ENCODE data around the gene GOLGA6L1.
"Not testable (repeated sequence)": the region's sequence is repeated elsewhere in the genome, so short reads cannot be mapped to it uniquely, and the experiment has no call there.

The GOLGA6L1 gene

GRCh38 chr15:23136722-23137121 lies at the start of gene GOLGA6L1:
GOLGA6L1 (minus strand) TSS chr15:23136822; CDS start chr15:23136731, 91 bp downstream.
- not testable (repeated sequence) for H3K9me3 ChIP-seq (ENCODE audit: control insufficient read depth in 2 of 2, low read length in 2 of 2); H3K9ac ChIP-seq (ENCODE audit: low read depth in 1 of 2, low read length in 2 of 2); H3K27ac ChIP-seq (ENCODE audit: low read depth in 2 of 2, low read length in 2 of 2); H3K4me1 ChIP-seq (ENCODE audit: control insufficient read depth in 2 of 2, insufficient read depth in 2 of 2, low read length in 2 of 2); H3K36me3 ChIP-seq (ENCODE audit: control insufficient read depth in 2 of 2, insufficient read depth in 2 of 2, low read length in 2 of 2); H3K4me3 ChIP-seq (ENCODE audit: low read length in 2 of 2); H3K27me3 ChIP-seq (ENCODE audit: control insufficient read depth in 2 of 2, insufficient read depth in 2 of 2, low read length in 2 of 2)

- not testable (repeated sequence) for H3K4me3 ChIP-seq (ENCODE audit: low read length in 2 of 2); H3K9ac ChIP-seq (ENCODE audit: low read depth in 1 of 2, low read length in 2 of 2); H3K27ac ChIP-seq (ENCODE audit: low read depth in 2 of 2, low read length in 2 of 2)
These were observed 44.6 kb upstream of the GOLGA6L1 start for GRCh38 chr15:23181201-23181600.

GRCh38 chr15:23180547-23180927 lies 43.9 kb upstream of the GOLGA6L1 start:
- not testable (repeated sequence) for H3K27me3 ChIP-seq (ENCODE audit: control insufficient read depth in 2 of 2, insufficient read depth in 2 of 2, low read length in 2 of 2); H3K4me1 ChIP-seq (ENCODE audit: control insufficient read depth in 2 of 2, insufficient read depth in 2 of 2, low read length in 2 of 2); H3K9me3 ChIP-seq (ENCODE audit: control insufficient read depth in 2 of 2, low read length in 2 of 2); H3K9ac ChIP-seq (ENCODE audit: low read depth in 1 of 2, low read length in 2 of 2); H3K27ac ChIP-seq (ENCODE audit: low read depth in 2 of 2, low read length in 2 of 2); H3K36me3 ChIP-seq (ENCODE audit: control insufficient read depth in 2 of 2, insufficient read depth in 2 of 2, low read length in 2 of 2); H3K4me3 ChIP-seq (ENCODE audit: low read length in 2 of 2)

More at GRCh38 chr15:23181201-23181600, 44.6 kb upstream of the GOLGA6L1 start:
- not testable (repeated sequence) for H3K4me1 ChIP-seq (ENCODE audit: control insufficient read depth in 2 of 2, insufficient read depth in 2 of 2, low read length in 2 of 2); H3K9me3 ChIP-seq (ENCODE audit: control insufficient read depth in 2 of 2, low read length in 2 of 2); H3K36me3 ChIP-seq (ENCODE audit: control insufficient read depth in 2 of 2, insufficient read depth in 2 of 2, low read length in 2 of 2); H3K27me3 ChIP-seq (ENCODE audit: control insufficient read depth in 2 of 2, insufficient read depth in 2 of 2, low read length in 2 of 2)

- H3K27me3 ChIP-seq (ENCODE audit: control insufficient read depth in 2 of 2, insufficient read depth in 2 of 2, low read length in 2 of 2); H3K27ac ChIP-seq (ENCODE audit: low read depth in 2 of 2, low read length in 2 of 2); H3K4me1 ChIP-seq (ENCODE audit: control insufficient read depth in 2 of 2, insufficient read depth in 2 of 2, low read length in 2 of 2); H3K9ac ChIP-seq (ENCODE audit: low read depth in 1 of 2, low read length in 2 of 2); H3K9me3 ChIP-seq (ENCODE audit: control insufficient read depth in 2 of 2, low read length in 2 of 2); H3K4me3 ChIP-seq (ENCODE audit: low read length in 2 of 2); H3K36me3 ChIP-seq (ENCODE audit: control insufficient read depth in 2 of 2, insufficient read depth in 2 of 2, low read length in 2 of 2): not testable (repeated sequence)
These were observed 43.3 kb upstream of the GOLGA6L1 start for GRCh38 chr15:23179768-23180546.

- H3K27ac ChIP-seq (ENCODE audit: low read depth in 2 of 2, low read length in 2 of 2); H3K4me3 ChIP-seq (ENCODE audit: low read length in 2 of 2); H3K9ac ChIP-seq (ENCODE audit: low read depth in 1 of 2, low read length in 2 of 2); H3K36me3 ChIP-seq (ENCODE audit: control insufficient read depth in 2 of 2, insufficient read depth in 2 of 2, low read length in 2 of 2); H3K27me3 ChIP-seq (ENCODE audit: control insufficient read depth in 2 of 2, insufficient read depth in 2 of 2, low read length in 2 of 2); H3K4me1 ChIP-seq (ENCODE audit: control insufficient read depth in 2 of 2, insufficient read depth in 2 of 2, low read length in 2 of 2); H3K9me3 ChIP-seq (ENCODE audit: control insufficient read depth in 2 of 2, low read length in 2 of 2): not testable (repeated sequence)
These were observed 40.1 kb upstream of the GOLGA6L1 start for GRCh38 chr15:23176683-23177082.

GRCh38 chr15:23175606-23176005 lies 39.0 kb upstream of the GOLGA6L1 start:
- H3K36me3 ChIP-seq (ENCODE audit: control insufficient read depth in 2 of 2, insufficient read depth in 2 of 2, low read length in 2 of 2); H3K4me1 ChIP-seq (ENCODE audit: control insufficient read depth in 2 of 2, insufficient read depth in 2 of 2, low read length in 2 of 2); H3K9me3 ChIP-seq (ENCODE audit: control insufficient read depth in 2 of 2, low read length in 2 of 2); H3K27me3 ChIP-seq (ENCODE audit: control insufficient read depth in 2 of 2, insufficient read depth in 2 of 2, low read length in 2 of 2); H3K9ac ChIP-seq (ENCODE audit: low read depth in 1 of 2, low read length in 2 of 2); H3K4me3 ChIP-seq (ENCODE audit: low read length in 2 of 2); H3K27ac ChIP-seq (ENCODE audit: low read depth in 2 of 2, low read length in 2 of 2): not testable (repeated sequence)

- not testable (repeated sequence) for H3K27me3 ChIP-seq (ENCODE audit: control insufficient read depth in 2 of 2, insufficient read depth in 2 of 2, low read length in 2 of 2); H3K27ac ChIP-seq (ENCODE audit: low read depth in 2 of 2, low read length in 2 of 2); H3K9ac ChIP-seq (ENCODE audit: low read depth in 1 of 2, low read length in 2 of 2); H3K9me3 ChIP-seq (ENCODE audit: control insufficient read depth in 2 of 2, low read length in 2 of 2); H3K4me1 ChIP-seq (ENCODE audit: control insufficient read depth in 2 of 2, insufficient read depth in 2 of 2, low read length in 2 of 2); H3K4me3 ChIP-seq (ENCODE audit: low read length in 2 of 2); H3K36me3 ChIP-seq (ENCODE audit: control insufficient read depth in 2 of 2, insufficient read depth in 2 of 2, low read length in 2 of 2)
These were observed 38.1 kb upstream of the GOLGA6L1 start for GRCh38 chr15:23174609-23175140.

- not testable (repeated sequence) for H3K27me3 ChIP-seq (ENCODE audit: control insufficient read depth in 2 of 2, insufficient read depth in 2 of 2, low read length in 2 of 2); H3K4me3 ChIP-seq (ENCODE audit: low read length in 2 of 2); H3K36me3 ChIP-seq (ENCODE audit: control insufficient read depth in 2 of 2, insufficient read depth in 2 of 2, low read length in 2 of 2); H3K9ac ChIP-seq (ENCODE audit: low read depth in 1 of 2, low read length in 2 of 2); H3K9me3 ChIP-seq (ENCODE audit: control insufficient read depth in 2 of 2, low read length in 2 of 2); H3K27ac ChIP-seq (ENCODE audit: low read depth in 2 of 2, low read length in 2 of 2); H3K4me1 ChIP-seq (ENCODE audit: control insufficient read depth in 2 of 2, insufficient read depth in 2 of 2, low read length in 2 of 2)
These were observed 3.8 kb downstream of the GOLGA6L1 start for GRCh38 chr15:23132787-23133186.

- H3K4me1 ChIP-seq (ENCODE audit: control insufficient read depth in 2 of 2, insufficient read depth in 2 of 2, low read length in 2 of 2): no peaks in the 10 kb centered on the region
These were observed 18.4 kb downstream of the GOLGA6L1 start for GRCh38 chr15:23118208-23118607.

GRCh38 chr15:23095796-23096195 lies 40.8 kb downstream of the GOLGA6L1 start:
- H3K9me3 ChIP-seq (ENCODE audit: control insufficient read depth in 2 of 2, low read length in 2 of 2): no peaks in the 10 kb centered on the region
- H3K4me1 ChIP-seq (ENCODE audit: control insufficient read depth in 2 of 2, insufficient read depth in 2 of 2, low read length in 2 of 2): no peaks in the 10 kb centered on the region
- no peak overlapping the region for H3K4me3 ChIP-seq (ENCODE audit: low read length in 2 of 2)
- H3K27ac ChIP-seq (ENCODE audit: low read depth in 2 of 2, low read length in 2 of 2): no peak overlapping the region
- H3K36me3 ChIP-seq (ENCODE audit: control insufficient read depth in 2 of 2, insufficient read depth in 2 of 2, low read length in 2 of 2): no peaks in the 10 kb centered on the region
- H3K9ac ChIP-seq (ENCODE audit: low read depth in 1 of 2, low read length in 2 of 2): no peak overlapping the region
- no peaks in the 10 kb centered on the region for H3K27me3 ChIP-seq (ENCODE audit: control insufficient read depth in 2 of 2, insufficient read depth in 2 of 2, low read length in 2 of 2)

More at GRCh38 chr15:23118208-23118607, 18.4 kb downstream of the GOLGA6L1 start:
- H3K4me3 ChIP-seq (ENCODE audit: low read length in 2 of 2): no peak overlapping the region
- H3K27ac ChIP-seq (ENCODE audit: low read depth in 2 of 2, low read length in 2 of 2): no peak overlapping the region
- H3K27me3 ChIP-seq (ENCODE audit: control insufficient read depth in 2 of 2, insufficient read depth in 2 of 2, low read length in 2 of 2): no peaks in the 10 kb centered on the region
- no peak overlapping the region for H3K9ac ChIP-seq (ENCODE audit: low read depth in 1 of 2, low read length in 2 of 2)
- no peaks in the 10 kb centered on the region for H3K36me3 ChIP-seq (ENCODE audit: control insufficient read depth in 2 of 2, insufficient read depth in 2 of 2, low read length in 2 of 2)
- no peaks in the 10 kb centered on the region for H3K9me3 ChIP-seq (ENCODE audit: control insufficient read depth in 2 of 2, low read length in 2 of 2)

Measured in mucosa of rectum (tissue), 2 donors.